Smooth muscle cell of bladder (primary cell): ENCODE measurements around the gene SPRYD7. TPM values are rescaled to one million over a fixed set of nuclear protein-coding genes. Genes with fewer than 3 reads are reported as not detected.

ENCODE experiments used
- total RNA-seq: library from RNA; depleted of rRNA; stranded (reverse); fragments of >200 nt; gene quantifications from 2 replicates; pipeline ENCODE4 v1.2.3, GENCODE V29; 2014

Gene SPRYD7
- 3.7 and 3.8 TPM in 2 replicates for total RNA-seq

GRCh38 chr13:49936075-49936967 lies at the start of gene SPRYD7:
SPRYD7 (minus strand) TSS chr13:49936340; CDS start chr13:49936235, 105 bp downstream.

Other genes starting within 250 kb of the SPRYD7 start
- 85.2 and 117 TPM in 2 replicates for gene EBPL, start 244.9 kb downstream of the SPRYD7 start, total RNA-seq
- 23.3 and 28.4 TPM in 2 replicates for gene KPNA3, start 143.7 kb downstream of the SPRYD7 start, total RNA-seq
- 17.5 and 25.1 TPM in 2 replicates for gene TRIM13, start 60.7 kb upstream of the SPRYD7 start, total RNA-seq
- gene KCNRG, start 79.1 kb upstream of the SPRYD7 start, total RNA-seq, result 4.6 and 7.7 TPM in 2 replicates